Erythroblast (primary cell): ENCODE measurements around the gene HHEX.
"Not testable (repeated sequence)": the region's sequence is repeated elsewhere in the genome, so short reads cannot be mapped to it uniquely, and the experiment has no call there.

Source experiments
- GATA1 ChIP-seq: IDR thresholded peaks from 2 replicates; pipeline ENCODE4 v1.6.1; 2011; ENCODE audit warnings: low read depth, mild to moderate bottlenecking, control low read depth, low read length, moderate library complexity
- POLR2A ChIP-seq: IDR thresholded peaks from 2 replicates; pipeline ENCODE4 v1.6.1; 2011; ENCODE audit warnings: mild to moderate bottlenecking, low read length

DNA sequence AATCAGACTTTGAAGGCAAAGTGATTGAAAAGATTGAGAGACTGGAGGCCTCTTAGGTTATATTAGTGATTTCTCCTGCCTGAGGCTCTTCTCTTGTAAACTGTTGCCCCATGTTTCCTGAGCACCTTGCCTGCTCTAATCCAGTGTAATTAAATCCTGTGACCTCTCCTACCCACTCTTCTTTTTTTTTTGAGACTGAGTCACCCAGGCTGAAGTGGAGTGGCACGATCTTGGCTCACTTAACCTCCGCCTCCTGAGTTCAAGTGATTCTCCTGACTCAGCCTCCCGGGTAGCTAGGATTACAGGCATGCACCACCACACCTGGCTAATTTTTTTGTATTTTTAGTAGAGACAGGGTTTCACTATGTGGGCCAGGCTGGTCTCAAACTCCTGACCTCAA lies 38.9 kb upstream of the HHEX start:
- TF ChIP-seq POLR2A, GATA1: not testable (repeated sequence)
